ENCODE data around the gene SH3RF3.

Gene SH3RF3

DNA sequence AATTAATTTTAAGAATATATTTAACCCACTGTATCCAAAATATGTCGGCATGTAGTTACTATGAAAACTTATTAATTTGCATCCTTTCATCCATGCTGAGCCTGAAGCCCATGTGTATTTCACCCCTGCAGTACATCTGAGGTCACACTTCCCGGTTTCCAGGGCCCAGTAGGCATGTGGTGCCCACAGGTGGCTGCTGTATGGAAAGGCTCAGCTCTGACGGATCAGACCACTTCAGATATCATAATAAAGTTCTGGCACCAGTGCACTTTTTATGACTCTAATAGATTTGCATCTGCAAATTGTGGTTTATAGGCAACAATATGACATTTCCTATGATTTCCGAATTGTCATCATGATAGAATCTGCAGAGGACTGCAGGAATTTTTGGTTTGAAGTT is 22.5 kb downstream of the SH3RF3 start:
- TF ChIP-seq, protein P1, sequence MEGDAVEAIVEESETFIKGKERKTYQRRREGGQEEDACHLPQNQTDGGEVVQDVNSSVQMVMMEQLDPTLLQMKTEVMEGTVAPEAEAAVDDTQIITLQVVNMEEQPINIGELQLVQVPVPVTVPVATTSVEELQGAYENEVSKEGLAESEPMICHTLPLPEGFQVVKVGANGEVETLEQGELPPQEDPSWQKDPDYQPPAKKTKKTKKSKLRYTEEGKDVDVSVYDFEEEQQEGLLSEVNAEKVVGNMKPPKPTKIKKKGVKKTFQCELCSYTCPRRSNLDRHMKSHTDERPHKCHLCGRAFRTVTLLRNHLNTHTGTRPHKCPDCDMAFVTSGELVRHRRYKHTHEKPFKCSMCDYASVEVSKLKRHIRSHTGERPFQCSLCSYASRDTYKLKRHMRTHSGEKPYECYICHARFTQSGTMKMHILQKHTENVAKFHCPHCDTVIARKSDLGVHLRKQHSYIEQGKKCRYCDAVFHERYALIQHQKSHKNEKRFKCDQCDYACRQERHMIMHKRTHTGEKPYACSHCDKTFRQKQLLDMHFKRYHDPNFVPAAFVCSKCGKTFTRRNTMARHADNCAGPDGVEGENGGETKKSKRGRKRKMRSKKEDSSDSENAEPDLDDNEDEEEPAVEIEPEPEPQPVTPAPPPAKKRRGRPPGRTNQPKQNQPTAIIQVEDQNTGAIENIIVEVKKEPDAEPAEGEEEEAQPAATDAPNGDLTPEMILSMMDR (IDR thresholded peaks at IDR 0.05; ENCODE audit: borderline replicate concordance, insufficient read depth, low read depth, low read length), result no peak
- H3K4me3 ChIP-seq (ENCODE audit: low read depth, low read length), result no peak overlapping the region

DNA sequence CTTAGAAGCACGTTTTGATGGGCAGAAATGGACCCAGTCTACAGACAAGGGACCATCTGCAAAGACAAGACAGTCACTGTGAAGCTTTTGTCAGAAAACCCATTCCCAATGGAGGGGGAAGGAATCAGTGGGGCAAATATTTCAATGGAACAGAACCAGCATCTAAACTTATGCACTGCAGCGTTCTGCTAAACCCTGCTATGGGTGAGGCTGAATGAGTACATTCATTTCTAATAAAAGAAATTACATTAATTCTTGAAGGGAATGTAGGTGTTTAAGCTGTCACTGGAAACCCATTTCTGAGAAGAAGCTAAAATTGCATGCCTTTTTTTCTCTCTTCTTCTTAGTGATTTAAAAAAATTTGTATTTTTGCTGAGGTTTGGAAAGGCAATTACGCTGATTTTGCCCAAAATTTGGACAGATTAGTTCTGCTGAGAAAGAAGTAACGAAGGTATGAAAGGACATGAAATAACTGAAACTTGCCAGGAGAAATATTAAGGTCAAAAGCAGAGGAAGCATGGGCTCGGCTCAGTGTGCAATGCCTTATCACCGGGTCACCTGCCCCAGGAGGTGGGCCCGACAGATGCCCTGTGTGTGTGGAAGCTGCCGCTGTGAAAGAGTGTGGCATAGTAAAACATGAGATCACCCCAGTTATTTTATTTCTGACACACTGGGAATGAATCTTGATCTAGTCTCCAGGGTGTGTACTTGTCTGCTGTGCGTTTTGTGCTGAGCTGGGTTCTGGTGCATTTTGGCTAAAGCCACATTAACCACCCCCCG is 24.2 kb downstream of the SH3RF3 start:
- no peak overlapping the region for H3K4me3 ChIP-seq (ENCODE audit: low read depth, low read length)
- TF ChIP-seq, protein P1 (IDR thresholded peaks at IDR 0.05; ENCODE audit: borderline replicate concordance, insufficient read depth, low read depth, low read length), result no peak

DNA sequence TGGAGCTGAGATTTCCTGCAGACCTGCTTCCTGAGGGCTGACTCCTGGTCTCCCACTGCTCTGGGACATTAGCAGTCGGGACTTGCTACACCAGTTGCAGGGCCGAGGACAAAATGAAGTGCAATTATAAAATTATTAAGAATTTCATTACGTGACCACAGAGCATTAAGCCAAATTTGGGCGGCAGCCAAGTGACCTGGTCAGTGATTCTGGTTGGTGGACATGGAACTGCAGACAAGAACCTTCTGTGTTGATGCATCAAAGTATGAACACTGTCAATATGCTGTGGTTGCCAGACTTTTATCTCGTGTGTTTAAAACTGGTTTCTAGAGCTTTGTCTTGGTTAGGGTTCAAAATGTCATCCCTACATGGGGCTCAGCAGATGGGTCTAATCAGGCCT is 24.8 kb downstream of the SH3RF3 start:
- H3K4me3 ChIP-seq (ENCODE audit: low read depth, low read length), result no peak overlapping the region
- TF ChIP-seq, protein P1 (IDR thresholded peaks at IDR 0.05; ENCODE audit: borderline replicate concordance, insufficient read depth, low read depth, low read length), result no peak

DNA sequence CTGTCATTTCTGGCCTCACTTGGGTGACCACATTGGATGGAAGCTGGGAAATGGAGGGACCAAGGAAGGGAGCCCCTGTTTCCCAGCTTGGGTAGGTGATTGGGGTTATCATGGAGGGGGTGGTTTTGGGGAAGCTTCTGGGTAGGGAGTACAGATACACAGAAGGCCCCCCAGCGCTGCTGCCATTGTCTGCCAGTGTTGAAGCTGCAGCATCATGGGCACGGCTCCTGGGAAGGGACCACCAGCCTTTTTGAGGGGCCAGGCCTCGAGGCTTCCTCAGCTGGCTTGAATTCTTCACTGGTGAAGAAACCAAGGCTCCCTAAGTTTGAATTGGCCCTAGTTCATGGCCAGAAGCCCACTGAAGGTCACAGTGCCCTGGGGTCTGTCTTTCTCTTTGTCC is 25.2 kb downstream of the SH3RF3 start:
- TF ChIP-seq, protein P1 (IDR thresholded peaks at IDR 0.05; ENCODE audit: borderline replicate concordance, insufficient read depth, low read depth, low read length), result no peak
- H3K4me3 ChIP-seq (ENCODE audit: low read depth, low read length), result no peak overlapping the region

DNA sequence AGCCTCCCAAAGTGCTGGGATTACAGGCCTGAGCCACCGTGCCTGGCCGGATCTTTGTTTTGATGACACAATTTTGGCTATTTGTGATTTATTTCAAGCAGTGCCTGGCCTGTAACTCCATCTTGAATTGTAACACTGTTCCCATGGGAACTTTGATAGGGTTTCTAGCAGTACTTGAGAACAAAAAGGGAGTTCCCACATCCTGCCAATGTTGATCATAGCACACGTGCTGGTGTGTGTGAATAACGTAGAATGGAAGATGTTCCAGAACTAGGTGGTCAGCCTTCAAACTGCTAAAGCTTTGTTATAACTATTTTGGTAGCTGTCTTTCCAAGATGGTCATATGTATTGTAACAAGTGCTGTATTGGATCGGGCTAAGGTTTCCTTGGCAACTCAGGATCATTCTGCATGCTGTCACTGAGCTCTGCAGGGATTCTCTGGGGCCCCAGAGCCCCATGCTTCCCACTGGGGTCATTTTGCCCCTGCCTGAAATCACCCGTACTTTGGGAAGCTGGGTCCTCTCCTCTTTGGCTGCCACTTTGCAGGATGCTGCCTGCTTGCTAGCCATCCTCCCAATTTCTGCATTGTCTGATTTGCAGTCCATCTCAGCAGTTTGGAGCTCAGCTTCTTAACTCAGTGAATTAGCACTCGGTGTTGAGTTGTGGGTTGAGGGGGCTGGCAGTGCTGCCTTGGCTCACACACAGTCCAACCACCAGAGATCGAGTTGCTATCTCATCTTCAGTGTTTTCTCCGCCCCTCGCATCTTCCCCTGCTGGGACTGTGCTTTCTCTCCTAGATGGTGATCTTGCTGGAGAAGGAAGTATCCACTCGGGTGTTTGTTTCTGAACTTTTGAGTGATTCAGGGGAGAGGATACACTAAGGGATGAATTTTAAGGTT is 26.8 kb downstream of the SH3RF3 start:
- TF ChIP-seq, protein P1 (IDR thresholded peaks at IDR 0.05; ENCODE audit: borderline replicate concordance, insufficient read depth, low read depth, low read length), result no peak
- H3K4me3 ChIP-seq (ENCODE audit: low read depth, low read length), result no peak overlapping the region

DNA sequence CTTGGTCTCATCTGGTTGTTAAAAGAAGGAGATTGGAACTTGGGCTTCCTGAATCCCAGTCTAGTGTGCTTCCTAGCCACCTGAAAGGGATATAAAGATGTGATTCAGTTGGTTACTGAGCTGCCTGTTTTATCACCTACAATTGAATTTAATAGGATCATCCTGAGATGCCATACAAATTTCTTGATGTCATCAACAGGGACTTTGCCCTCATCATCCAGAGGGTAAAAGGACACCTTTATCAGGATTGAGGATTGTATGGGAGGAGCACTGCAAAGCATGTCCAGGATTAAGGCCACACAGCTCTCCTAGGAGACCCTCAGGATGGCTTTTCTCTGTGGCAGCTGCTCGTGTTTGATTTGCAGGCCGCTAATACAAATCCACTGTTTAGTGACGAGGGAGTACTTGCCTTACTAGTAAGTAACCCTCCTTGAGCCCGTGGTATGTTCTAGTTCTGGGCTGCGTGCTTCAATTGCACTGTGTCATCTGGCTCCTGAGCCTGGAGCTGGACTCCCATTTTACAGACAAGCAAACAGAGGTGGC is 28.6 kb downstream of the SH3RF3 start:
- no peak overlapping the region for H3K4me3 ChIP-seq (ENCODE audit: low read depth, low read length)
- TF ChIP-seq, protein P1 (IDR thresholded peaks at IDR 0.05; ENCODE audit: borderline replicate concordance, insufficient read depth, low read depth, low read length), result no peak
